Activated CD4-positive, alpha-beta T cell treated with anti-CD3 and anti-CD28 coated beads, Interleukin-2, amount 50 U/mL, for 16 hours (primary cell): ENCODE results near the gene TASOR.
A peak's percentile ranks its signal among the peaks of the same experiment; 100 is the strongest.
"Not testable (repeated sequence)": the region's sequence is repeated elsewhere in the genome, so short reads cannot be mapped to it uniquely, and the experiment has no call there.

Source experiments
- DNase-seq: peaks from one replicate; pipeline ENCODE4 v3.0.0-alpha.2; 2020

TASOR gene, protein sequence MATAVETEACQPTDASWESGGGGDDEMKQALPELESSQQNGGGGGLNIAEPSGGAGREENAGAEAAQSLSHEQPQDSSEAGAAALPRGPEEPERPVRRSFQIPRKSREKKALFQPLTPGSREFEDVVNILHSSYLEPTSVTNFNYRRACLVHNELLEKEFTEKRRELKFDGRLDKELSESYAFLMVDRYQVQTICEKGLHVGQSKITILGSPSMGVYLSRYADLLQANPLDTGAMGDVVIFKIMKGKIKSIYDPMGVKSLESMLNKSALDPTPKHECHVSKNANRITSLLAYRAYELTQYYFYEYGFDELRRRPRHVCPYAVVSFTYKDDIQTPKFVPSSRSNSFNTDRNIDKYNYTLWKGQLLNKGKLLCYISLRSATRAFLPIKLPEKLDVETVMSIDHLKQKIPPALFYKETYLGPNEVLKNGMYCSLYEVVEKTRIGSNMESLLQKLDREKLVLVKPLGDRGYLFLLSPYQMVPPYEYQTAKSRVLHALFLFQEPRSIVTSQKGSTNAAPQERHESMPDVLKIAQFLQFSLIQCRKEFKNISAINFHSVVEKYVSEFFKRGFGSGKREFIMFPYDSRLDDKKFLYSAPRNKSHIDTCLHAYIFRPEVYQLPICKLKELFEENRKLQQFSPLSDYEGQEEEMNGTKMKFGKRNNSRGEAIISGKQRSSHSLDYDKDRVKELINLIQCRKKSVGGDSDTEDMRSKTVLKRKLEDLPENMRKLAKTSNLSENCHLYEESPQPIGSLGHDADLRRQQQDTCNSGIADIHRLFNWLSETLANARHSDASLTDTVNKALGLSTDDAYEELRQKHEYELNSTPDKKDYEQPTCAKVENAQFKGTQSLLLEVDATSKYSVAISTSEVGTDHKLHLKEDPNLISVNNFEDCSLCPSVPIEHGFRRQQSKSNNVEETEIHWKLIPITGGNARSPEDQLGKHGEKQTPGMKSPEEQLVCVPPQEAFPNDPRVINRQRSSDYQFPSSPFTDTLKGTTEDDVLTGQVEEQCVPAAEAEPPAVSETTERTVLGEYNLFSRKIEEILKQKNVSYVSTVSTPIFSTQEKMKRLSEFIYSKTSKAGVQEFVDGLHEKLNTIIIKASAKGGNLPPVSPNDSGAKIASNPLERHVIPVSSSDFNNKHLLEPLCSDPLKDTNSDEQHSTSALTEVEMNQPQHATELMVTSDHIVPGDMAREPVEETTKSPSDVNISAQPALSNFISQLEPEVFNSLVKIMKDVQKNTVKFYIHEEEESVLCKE (N-terminal part only)

GRCh38 chr3:56683122-56683817, at the start of gene TASOR:
Gene TASOR, minus strand, starts transcription at chr3:56683265. Its CDS starts 259 bp downstream, at chr3:56683006.
- DNase-seq: peak; percentile 88

GRCh38 chr3:56732109-56732508, 49.0 kb upstream of the TASOR start:
- DNase-seq: no peak

- peak; percentile 79 for DNase-seq
Measured at GRCh38 chr3:56725175-56725574, 42.1 kb upstream of the TASOR start.

GRCh38 chr3:56724676-56725075, 41.6 kb upstream of the TASOR start:
- peak; percentile 6 for DNase-seq

GRCh38 chr3:56720849-56721248, 37.8 kb upstream of the TASOR start:
- no peak for DNase-seq

DNA sequence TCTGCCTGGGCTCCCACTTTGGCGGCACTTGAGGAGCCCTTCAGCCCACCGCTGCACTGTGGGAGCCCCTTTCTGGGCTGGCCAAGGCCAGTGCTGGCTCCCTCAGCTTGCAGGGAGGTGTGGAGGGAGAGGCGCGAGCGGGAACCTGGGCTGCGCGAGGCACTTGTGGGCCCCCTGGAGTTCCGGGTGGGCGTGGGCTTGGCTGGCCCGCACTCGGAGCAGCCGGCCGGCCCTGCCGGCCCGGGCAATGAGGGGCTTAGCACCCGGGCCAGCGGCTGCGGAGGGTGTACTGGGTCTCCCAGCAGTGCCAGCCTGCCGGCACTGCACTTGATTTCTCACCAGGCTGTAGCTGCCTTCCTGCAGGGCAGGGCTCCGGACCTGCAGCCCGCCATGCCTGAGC, 35.7 kb upstream of the TASOR start:
- not testable (repeated sequence) for DNase-seq

DNA sequence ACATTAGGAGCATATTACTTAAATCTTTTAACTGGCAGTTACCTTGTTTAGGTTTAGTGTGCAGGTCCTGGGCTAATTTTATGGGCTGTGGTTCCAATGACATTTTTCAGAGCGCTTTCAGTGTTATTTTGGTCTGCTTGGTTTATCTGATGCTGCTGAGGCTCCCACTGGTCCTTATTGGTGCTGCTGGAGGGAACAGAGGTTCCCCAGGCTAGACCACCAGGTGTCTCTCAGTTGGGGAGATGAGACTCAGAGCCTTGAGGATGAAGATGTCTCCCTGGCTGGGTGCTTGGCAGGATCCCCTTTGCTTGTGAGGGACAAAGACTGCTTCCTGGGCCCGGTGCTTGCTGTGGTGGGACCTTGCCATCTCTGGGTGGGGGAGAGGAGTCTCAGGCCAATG, 28.3 kb upstream of the TASOR start:
- no peak for DNase-seq

DNA sequence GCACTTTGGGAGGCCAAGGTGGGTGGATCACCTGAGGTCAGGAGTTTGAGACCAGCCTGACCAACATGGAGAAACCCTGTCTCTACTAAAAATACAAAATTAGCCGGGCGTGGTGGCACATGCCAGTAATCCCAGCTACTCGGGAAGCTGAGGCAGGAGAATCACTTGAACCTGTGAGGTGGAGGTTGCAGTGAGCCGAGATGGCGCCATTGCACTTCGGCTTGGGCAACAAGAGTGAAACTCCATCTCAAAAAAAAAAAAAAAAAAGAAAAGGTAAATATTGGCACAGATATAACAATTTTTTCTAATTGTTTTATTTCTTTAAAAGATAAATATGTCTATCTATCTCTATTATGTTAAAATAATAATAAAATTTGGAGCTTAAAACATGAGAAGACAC, 24.3 kb upstream of the TASOR start:
- DNase-seq: not testable (repeated sequence)

- DNase-seq: no peak
Measured at GRCh38 chr3:56706629-56707028, 23.6 kb upstream of the TASOR start.

- DNase-seq: peak; percentile 6
Measured at GRCh38 chr3:56704706-56705105, 21.6 kb upstream of the TASOR start.

DNA sequence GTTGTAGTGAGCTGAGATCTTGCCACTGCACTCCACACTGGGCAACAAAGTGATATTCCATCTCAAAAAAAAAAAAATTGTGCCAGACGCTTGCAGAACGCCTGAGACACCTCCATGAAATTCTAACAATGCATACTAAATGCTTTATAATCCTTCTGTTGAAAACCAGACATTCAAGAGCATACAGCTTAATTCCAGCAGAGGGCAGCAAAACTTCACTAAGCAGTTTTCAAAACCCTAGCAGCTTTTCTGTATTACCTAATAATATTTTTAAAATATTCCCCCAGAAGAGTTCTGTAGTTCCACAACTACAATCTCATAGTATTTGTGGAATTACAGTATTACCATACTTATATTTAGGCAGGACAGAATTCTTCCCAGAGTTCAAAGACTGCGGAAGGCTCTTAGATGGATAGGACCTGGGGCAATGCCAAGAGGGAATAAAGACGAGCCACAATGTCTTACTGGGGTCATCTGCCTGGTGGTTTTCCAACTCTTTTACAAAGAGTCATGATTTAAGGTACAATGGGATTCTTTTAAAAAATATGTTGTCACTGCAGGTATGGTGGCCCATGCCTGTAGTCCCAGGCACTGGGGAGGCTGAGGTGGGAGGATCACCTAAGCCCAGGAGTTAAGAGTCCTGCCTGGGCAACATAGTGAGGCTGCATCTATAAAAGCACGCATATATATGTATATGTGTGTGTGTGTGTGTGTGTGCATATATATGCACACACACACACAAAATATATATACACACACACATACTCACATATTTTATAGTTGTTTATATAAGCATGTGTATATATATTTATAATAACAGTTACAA, 19.6 kb upstream of the TASOR start:
- DNase-seq: peak; percentile 74

DNA sequence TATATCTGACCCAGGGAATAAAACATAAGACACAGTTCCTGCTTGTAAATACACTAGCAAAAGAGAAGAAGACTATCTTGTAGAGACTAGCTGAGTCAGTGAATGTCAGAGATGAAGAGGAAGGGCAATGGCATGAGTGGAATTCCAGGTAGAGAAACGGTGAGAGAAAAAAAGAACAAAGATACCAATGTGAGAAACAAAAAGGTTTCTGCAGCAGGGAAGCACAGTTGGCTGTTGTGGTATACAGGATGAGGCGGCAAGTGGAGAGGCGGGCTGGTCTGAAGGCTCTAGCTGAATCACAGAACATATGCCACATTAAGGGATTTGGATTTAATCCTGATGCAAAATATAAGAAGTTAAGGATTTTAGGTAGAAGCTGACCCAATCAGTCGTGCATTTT, 17.1 kb upstream of the TASOR start:
- no peak for DNase-seq

DNA sequence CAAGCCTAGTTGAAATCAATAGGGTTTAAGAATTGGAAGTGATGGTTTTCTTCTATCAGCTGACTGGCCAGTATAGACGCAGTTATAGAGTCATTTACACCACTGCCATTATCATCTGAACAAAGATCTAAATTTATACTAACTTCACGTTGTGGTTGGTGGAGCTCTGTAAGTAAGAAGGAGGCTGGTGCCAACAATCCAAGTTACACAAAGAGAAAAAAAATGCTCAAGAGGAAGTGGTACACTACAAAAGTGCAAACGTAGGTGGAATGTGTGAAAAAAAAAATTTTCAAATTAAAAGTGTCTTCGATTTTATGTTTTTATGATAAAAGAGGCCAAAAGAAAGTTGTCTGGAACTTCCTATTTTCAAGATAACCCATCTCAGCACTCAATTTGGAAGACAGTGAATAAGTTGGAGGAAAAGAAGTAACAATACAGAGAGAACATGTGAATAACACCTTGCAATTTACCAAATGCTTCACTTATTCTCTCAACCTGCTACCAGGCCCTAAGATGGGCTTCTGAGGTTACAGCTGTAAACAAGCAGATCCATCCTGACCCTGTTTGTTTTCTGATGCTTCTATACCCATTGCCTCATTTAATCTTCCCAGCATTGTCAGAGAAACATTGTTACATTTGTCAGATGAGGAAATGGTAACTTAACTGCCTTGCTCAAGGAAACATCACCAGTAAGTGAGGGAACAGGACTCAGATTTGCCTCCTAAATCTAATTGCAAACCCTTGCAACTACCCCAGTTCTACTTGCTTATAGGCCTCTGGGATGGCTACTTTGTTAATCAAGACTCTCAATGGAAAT, 12.0 kb upstream of the TASOR start:
- no peak for DNase-seq

GRCh38 chr3:56693750-56694149, 10.7 kb upstream of the TASOR start:
- DNase-seq: no peak

DNA sequence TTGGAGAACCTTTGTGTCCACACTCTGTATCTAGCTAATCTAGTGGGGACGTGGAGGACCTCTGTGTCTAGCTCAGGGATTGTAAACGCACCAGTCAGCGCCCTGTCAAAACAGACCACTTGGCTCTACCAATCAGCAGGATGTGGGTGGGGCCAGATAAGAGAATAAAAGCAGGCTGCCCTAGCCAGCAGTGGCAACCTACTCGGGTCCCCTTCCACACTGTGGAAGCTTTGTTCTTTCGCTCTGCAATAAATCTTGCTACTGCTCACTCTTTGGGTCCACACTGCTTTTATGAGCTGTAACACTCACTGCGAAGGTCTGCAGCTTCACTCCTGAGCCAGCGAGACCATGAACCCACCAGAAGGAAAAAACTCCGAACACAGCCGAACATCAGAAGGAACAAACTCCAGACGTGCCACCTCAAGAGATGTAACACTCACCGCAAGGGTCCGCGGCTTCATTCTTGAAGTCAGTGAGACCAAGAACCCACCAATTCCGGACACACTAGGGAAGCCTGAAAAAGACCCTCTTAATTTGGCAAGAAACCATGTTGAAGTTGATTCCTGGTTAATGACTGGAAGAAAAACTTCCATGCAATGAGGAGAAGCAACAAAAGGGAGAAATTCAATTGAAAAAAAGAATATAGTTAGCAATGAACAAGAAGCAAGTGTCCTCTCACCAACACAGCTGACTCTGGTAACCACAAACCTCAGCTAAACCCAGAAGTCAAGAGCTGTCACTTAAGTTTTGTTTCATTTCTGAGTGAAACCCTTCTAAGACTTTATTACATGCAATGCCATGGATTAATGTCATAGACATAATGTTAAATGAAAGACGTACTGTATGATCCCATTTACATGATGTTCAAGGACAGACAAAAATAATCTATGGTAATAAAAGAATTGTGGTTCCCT, 9.7 kb upstream of the TASOR start:
- peak; percentile 63 for DNase-seq

GRCh38 chr3:56692001-56692365, 8.9 kb upstream of the TASOR start:
- DNase-seq: not testable (repeated sequence)

DNA sequence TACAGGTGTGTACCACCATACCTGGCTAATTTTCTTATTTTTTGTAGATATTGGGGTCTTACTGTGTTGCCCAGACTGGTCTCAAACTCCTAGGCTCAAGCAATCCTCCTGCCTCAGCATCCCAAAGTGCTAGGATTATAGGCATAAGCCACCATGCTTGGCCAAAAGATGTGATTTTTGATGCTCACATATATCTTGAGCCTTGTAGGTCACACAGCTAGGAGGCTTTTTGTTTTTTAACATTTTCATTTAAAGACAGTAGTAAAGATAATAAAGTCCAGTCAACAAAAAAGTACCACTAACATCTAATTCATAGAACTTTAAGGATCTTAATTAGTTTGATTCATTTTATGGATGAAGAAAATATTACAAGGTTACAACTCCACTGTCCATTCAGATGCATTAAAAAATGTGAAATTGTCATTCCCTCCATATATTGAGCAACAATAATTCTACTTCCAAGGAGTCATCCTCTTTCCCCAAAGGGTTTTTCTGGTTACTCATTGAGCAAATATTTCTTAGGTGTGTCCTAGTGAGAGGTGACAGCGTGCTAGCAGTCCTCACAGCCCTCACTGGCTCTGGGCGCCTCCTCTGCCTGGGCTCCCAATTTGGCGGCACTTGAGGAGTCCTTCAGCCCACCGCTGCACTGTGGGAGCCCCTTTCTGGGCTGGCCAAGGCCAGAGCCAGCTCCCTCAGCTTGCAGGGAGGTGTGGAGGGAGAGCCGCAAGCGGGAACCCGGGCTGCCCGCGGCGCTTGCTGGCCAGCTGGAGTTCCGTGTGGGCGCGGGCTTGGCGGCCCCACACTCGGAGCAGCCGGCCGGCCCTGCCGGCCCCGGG, 8.3 kb upstream of the TASOR start:
- no peak for DNase-seq

DNA sequence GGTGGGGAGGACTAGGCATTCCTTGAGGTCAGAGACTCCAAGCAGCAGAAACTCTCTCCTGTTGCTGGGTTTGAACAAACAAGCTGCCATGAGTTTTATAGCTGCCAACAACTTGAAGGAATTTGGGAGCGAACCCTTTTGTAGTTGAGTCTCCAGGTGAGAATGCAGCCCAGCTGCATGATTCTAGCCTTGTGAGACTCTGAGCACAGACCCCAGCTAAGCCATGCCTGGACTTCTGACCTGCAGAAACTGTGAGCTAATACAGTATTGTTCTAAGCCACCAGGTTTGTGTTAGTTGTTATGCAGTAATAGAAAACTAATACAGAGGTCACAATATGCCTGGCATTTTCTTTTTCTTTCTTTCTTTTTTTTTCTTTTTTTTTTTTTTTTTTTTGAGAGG, 6.2 kb upstream of the TASOR start:
- no peak for DNase-seq

DNA sequence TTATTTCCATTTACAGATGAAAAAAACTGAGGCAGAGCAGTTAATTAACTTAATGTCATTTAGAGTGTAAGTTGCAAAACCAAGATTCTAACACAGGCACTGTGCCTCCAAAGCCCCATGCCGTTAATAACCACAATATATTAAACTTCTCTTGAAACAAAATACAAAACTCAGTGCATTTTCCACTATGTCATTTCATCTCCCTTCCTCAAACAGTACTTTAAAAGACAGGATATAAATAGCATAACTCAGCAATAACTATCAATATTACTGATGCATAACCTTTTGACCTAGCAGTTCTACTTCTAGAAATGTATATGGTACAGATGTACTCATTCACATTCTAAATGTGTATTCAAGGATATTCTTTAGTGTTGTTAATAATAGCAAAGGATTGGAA, 5.1 kb upstream of the TASOR start:
- DNase-seq: no peak
